GM19043 (cell line): ENCODE data around the gene URAD.
"Not testable (repeated sequence)": the region's sequence is repeated elsewhere in the genome, so short reads cannot be mapped to it uniquely, and the experiment has no call there.

ENCODE experiments used
- ATAC-seq: cut with Tn5 transposase; IDR thresholded peaks from one replicate; pipeline ENCODE4 v1.9.1; 2021; ENCODE audit warnings: low read depth; ENCODE audit not compliant: unreplicated experiment

The URAD gene

GRCh38 chr13:27988520-27988919 lies at the start of gene URAD:
URAD (minus strand) TSS chr13:27988693; CDS start chr13:27988637, 56 bp downstream.
- ATAC-seq, result no peak

- ATAC-seq, result no peak
These were observed 48.9 kb upstream of the URAD start for GRCh38 chr13:28037399-28037798.

GRCh38 chr13:28035146-28035782 lies 46.8 kb upstream of the URAD start:
- no peak for ATAC-seq

- no peak for ATAC-seq
These were observed 45.6 kb upstream of the URAD start for GRCh38 chr13:28033894-28034655.

- ATAC-seq, result not testable (repeated sequence)
These were observed 43.9 kb upstream of the URAD start for GRCh38 chr13:28032438-28032837.

- no peak for ATAC-seq
These were observed 43.4 kb upstream of the URAD start for GRCh38 chr13:28031896-28032288.

- ATAC-seq, result no peak
These were observed 42.9 kb upstream of the URAD start for GRCh38 chr13:28031220-28031895.

- ATAC-seq, result no peak
These were observed 39.3 kb upstream of the URAD start for GRCh38 chr13:28027607-28028364.

GRCh38 chr13:28027071-28027470 lies 38.6 kb upstream of the URAD start:
- no peak for ATAC-seq

- ATAC-seq, result no peak
These were observed 38.0 kb upstream of the URAD start for GRCh38 chr13:28026508-28026907.

- no peak for ATAC-seq
These were observed 34.5 kb upstream of the URAD start for GRCh38 chr13:28022848-28023518.

GRCh38 chr13:28014301-28014700 lies 25.8 kb upstream of the URAD start:
- no peak for ATAC-seq

GRCh38 chr13:28013482-28013881 lies 25.0 kb upstream of the URAD start:
- no peak for ATAC-seq

- ATAC-seq, result peak; percentile 87
These were observed 24.4 kb upstream of the URAD start for GRCh38 chr13:28012896-28013295.

GRCh38 chr13:28012383-28012782 lies 23.9 kb upstream of the URAD start:
- ATAC-seq, result no peak

GRCh38 chr13:28010046-28010445 lies 21.6 kb upstream of the URAD start:
- ATAC-seq, result no peak

GRCh38 chr13:28005016-28005415 lies 16.5 kb upstream of the URAD start:
- ATAC-seq, result not testable (repeated sequence)

- no peak for ATAC-seq
These were observed 14.6 kb upstream of the URAD start for GRCh38 chr13:28002886-28003698.

- no peak for ATAC-seq
These were observed 13.5 kb upstream of the URAD start for GRCh38 chr13:28001837-28002473.
